ENCODE measurements around the gene LRRN2.

LRRN2 gene

GRCh38 chr1:204592246-204592948, 93.1 kb downstream of the LRRN2 start:
- DNase-seq = no peak

DNA sequence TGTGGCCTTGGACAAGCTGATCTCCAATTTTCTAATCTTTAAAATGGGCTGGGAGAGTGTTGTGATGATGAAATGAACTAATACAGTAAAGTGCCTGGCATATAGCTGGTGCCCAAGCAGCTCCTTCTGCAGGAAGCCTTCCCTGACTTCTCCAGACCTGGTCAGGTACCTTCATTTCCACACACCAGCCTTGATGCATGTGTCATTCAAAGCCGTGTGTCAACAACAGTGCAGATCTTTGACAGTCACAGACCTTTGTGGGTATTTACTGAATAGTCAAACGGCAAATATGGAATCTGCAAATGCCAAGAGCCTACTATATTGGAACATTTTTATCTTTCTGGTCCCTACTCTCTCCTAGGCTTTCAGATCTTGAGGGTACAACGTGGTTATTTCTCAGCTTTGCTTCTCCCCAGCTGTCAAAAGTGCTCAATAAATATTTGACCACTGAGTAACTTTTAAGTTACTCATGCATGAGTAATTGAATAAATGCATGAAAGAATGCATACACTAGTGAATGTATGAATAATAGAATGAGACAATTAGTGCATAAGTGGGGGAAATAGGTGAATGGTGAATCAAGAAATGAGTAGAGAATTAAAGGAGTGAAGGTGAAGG, 94.0 kb downstream of the LRRN2 start:
- DNase-seq = no peak

DNA sequence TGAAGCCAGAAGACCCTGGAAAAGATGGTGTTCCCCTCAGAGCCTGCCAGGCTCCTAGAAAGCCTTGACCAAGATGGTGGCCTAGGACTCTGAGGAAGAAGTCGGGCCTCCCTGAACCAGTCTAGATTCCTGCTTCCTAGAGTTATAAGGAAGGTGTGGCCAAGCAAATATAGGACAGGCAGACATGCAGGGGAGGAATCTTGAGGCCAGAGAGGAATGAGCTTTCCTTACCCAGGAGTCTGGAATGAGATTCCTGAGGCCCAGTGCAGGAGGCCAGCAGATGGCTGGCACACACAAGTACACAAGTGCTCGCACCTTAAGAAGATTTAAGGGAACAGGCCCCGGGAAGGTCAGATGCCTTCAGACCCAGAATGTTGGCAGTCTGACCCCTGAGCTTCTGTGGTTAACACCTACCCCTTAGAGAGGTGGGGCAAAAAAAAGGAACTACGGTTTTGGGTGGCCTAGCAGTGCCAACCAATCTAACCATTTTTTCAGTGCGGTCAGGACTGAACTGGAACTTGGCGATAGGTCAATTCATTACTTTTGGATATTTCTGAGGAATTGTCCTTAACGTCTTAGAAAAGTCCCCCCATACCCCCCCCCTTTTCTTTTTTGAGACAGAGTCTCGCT, 96.0 kb downstream of the LRRN2 start:
- no peak for DNase-seq

DNA sequence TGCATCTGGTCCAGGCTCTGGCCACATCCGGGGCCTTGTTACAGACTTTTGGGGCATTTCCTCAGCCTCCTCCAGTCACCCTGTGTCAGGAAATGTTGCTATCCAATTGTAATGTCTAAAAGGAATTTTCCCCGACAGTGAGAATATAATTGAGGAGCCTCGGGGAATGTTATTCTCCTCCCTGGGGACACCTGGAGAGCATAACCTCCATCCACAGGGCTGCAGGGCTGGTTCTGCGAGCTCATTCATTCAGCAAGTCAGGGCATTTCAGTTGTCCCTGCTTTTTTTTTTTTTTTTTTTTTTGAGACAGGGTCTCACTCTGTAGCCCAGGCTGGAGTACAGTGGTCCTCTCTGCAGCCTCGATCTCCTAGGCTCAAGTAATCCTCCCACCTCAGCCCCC, 96.7 kb downstream of the LRRN2 start:
- DNase-seq = no peak

DNA sequence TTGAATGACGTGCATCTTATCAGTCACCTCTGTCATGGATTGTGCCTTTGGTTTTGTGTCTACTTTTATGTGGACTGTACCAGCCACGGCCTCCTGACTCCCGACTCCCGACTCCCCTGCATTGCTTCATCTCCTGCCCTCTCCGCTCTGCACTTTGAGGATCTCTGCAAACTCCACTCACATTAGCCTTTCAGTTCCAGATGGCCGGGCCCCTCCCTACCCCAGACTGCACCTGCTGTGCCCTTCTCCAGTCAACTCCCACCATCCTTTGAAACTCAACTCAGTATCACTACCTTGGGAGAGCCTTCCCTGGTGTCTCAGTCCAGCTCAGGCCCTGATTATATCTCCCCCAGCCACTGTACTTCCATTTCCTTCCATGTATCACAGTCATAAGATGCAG, 97.9 kb downstream of the LRRN2 start:
- DNase-seq = no peak

DNA sequence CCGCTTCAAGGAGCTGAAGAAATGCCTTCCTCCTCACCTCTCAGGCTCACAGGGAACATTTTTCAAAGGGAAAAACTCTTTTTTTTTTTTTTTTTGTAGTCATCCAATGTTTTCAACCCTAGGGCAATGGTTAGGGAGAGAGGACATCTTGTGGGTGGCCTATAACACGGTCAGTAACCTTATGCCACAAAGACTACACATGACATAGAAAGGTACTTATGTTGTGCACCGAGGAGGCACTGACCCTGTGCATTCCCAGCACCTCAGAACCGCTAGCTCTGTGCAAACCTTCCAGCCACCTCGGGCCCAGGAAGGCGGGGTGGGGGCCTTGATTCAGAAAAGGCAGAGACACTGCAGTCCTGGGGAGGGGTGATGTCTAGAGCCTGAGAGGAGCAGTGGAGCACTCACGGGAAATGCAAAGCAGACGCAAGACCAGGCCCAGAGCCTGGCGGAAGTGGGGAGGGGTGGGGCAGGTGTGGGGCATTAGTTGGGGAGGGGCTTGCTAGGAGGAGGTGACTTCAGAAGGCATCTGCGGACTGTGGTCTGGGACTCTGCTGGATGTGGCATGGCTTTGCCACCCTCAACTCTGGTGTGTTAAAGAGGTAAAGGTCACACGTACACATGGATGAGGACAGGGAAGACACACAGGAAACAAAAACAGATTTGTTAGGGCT, 100.7 kb downstream of the LRRN2 start:
- DNase-seq = no peak

DNA sequence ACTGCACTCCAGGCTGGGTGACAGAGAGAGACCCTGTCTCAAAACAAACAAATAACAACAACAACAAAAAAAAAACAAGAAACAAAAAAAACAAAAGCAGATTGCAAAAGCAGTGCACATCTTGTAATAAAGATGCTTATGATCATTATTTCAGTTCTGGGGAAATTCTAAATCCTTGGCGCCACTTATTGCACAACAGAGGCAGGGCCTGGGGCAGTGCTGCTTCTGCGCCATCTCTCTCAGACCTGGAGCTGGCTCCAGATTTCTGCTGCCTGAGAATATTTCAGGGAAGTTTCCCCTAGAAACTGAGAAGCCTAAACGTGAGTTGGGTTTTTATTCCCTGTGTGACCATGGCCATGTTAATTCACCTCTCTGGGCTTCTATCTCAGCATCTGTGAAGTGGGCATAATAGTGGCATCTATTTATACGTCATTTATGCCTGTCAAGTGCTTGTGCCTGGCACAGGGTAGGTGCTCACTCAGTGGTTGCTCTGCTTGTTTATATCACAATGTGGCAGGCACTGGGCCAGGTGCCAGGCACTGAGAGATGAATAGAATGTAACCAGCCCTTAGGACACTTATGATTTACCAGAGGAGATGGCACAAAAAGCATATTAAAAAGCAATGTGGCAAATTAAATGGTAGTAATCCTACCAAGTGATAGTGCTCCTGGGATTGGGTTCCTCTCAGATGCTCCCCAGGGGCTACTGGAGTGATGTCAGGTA, 101.5 kb downstream of the LRRN2 start:
- no peak for DNase-seq

- no peak for DNase-seq
Observed at GRCh38 chr1:204581759-204582158, 103.8 kb downstream of the LRRN2 start.

DNA sequence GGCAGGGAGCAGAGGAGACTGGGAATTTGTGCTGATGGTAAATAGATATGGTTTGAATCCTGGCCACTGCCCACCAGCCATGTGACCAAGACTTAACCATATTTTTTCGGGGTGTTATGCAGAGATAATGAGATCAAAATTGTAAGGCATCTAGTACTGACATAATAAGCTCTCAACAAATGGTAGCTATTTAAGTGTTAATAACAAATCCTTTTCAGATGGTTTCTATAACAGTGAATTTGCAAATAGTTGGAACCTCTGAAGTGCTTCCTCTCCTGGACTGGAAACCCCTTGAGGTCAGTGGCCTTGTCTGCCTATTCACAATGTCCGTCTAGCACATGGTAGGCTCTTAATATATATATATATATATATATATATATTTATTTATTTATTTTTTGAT, 104.7 kb downstream of the LRRN2 start:
- DNase-seq = no peak

DNA sequence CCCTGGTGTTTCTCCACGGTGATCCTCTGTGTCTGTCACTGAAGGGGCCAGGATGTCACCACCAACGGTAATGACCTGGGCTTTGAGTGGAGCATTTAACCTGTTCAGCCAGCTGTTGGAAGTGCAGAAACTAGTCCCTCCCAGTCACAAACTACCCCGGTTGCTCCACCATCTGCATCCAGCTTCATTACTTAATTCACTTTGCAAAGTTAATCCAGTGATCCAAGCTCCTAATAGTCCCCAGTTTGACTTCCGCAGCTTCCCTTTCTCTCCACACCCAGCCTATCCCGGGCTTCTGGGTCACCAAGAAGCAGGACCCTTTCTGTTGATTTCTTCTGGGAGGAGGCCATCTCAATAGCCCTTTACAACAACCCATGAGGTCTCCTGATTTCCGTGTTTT, 105.9 kb downstream of the LRRN2 start:
- no peak for DNase-seq

GRCh38 chr1:204578867-204579664, 106.5 kb downstream of the LRRN2 start:
- peak in 1 of 2 donors; percentile 30 for DNase-seq

DNA sequence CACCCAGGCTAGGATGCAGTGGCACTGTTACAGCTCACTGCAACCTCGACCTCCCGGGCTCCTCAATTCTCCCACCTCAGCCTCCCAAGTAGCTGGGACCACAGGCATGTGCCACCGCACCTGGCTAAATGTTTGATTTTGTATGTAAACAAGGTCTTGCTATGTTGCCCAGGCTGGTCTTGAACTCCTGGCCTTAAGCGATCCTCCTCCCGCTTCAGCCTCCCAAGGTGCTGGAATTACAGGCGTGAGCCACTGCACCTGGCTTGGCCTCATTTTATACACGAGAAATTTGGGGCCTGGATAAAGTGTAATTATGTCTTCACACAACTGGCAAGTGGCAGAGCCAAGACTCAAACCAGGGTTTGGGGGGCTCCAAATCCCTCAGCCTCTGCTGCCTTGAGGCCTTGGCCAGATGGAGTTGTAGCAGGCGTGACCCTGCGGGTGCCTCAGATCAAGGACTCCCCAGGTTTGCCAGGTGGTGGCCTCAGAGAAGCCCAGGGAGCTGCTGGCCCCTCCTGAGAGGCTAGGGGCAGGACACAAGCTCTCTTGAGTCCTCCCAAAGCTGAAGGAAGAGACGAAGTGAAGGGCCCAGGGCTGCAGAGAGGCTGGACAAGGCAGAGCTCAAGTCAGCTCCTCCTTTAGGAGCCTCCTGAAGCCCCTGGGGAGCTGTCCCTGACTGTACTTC, 107.6 kb downstream of the LRRN2 start:
- DNase-seq = no peak

GRCh38 chr1:204576422-204576821, 109.1 kb downstream of the LRRN2 start:
- DNase-seq = no peak

GRCh38 chr1:204575221-204576190, 110.0 kb downstream of the LRRN2 start:
- no peak for DNase-seq

GRCh38 chr1:204574865-204575163, 110.7 kb downstream of the LRRN2 start:
- no peak for DNase-seq

- DNase-seq = no peak
Observed at GRCh38 chr1:204574016-204574864, 111.3 kb downstream of the LRRN2 start.

DNA sequence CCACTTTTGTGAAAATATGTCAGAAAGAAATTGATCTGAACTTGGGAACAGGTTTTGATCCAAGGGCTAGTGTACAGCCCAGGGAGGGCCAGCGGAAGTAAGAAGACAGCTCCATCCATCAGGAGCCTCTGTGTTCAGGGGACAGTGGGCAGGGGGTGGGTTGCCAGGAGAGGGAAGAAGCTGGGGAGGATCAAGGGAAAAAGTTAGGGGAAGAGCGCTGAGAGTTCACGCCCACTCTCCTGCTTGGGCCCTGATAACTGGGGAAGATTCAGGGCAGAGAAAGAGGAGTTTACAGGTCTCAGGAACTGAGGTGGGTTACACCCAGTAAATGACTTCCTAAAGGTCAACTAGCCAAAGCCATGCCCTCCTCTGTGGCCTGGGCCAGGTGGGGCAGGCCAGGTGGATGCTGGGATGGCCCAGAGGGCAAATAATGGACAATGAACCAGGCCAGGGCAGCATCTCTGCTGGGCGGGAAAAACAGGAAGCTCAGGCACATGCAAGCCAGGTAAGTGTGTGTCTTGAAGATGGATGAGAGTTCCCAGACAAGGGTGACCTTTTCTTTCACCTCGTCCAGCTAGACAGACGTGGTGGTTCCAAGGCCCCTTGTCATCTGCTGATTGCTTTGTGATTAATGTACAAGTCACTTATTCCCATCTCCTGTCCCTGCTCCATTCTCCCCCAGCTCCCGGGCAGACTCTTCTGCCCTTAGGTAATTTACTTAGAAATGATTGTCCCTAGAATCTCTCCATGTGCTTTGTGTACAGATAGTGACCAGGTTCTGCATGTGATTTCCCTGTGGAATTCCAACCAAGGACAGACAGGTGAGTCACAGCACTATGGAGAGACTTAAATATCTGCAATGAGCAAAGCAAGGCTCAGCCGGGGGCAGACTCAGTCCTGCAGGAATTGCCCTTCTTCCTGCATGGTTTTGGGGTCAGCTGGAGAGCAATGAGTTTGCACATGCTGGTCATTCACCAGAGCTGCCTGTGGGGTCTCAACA, 112.3 kb downstream of the LRRN2 start:
- DNase-seq = no peak

DNA sequence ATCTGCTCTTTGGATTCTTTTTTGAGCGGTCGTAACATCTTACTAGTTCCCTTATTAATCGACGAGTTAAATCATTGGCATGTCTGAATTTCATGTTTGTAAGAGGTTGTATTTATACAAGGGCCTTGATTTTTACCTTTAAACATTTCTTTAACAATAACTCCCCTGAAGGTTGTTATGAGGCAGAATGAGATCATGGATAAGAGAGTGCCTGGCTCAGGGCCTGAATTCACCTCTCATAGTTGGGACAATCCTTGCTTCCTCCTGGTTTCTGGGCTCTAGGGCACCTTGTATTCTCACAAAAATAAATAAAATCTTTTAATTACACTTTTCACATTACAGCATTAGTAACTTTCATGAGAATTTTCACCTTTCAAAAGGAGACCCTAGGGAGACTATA, 113.9 kb downstream of the LRRN2 start:
- no peak for DNase-seq

All from bone marrow (tissue), 2 donors.